ENCODE data around the gene WDCP.

WDCP gene

DNA sequence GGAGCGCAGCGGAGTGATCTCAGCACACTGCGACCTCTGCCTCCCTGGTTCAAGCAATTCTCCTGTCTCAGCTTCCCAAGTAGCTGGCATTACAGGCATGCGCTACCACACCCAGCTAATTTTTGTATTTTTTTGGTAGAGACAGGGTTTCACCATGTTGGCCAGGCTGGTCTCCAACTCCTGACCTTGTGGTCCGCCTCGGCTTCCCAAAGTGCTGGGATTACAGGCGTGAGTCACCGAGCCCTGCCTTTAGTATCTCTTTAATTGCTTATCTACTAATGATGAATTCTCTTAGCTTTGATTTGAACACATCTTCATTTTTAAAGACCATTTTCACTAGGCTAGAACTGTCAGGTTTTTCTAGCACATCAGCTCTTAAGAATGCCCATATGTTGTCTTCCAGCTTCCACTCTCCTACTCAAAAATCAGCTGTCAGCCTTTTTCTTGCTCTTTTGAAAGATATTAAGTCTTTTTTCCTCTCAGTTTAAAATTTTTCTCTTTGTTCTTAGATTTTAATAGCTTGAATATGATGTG is 53.4 kb downstream of the WDCP start:
- no peak for ATAC-seq

DNA sequence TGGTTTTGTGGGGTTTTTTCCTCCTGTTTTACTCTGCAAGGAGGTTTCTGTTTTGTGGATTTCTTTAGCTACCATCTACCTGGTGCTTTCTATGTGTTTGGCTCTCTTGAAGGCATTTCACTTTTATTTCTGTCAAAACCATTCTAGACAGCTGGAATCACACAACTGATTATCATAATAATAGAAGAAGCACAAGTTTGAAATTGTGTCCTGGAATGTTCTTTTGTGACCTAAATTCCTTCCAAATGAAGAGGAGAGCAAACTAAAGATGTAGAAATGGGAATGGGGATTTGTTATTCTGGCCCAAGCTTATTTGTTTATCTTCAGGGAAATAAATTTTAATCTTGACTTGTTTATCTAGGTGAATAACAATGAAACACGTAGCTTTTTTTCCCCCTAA is 54.3 kb downstream of the WDCP start:
- ATAC-seq = no peak

DNA sequence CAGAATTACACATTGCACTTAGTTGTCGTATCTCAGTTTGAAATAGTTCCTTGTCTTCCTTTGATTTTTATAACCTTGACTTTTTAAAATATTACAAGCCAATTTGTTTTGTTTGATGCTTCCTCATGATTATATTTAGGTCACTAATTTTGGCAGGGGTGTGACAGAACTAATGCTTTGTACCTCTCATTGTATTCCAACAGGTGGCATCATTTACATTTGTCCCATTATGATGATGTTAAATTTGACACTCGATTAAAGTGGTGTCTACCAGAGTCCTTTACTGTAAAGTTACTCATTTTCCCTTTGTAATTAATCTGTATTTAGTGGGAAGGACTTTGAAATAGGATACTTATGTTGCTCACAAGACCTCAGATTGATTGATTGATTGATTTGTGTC is 58.8 kb downstream of the WDCP start:
- ATAC-seq = no peak

Measured in activated CD4-positive, CD25-positive, alpha-beta regulatory T cell treated with anti-CD3 and anti-CD28 coated beads, Interleukin-2, amount 50 U/mL, for 24 hours (primary cell).